T-helper 9 cell (primary cell): ENCODE results near the gene CBARP.

Experiments
- DNase-seq: peaks from one replicate; pipeline ENCODE4 v3.0.0-alpha.2; 2020

CBARP gene

GRCh38 chr19:1264801-1265614 lies 27.2 kb upstream of the CBARP start:
- no peak for DNase-seq

- DNase-seq = no peak
Observed at GRCh38 chr19:1263188-1263587, 25.4 kb upstream of the CBARP start.

GRCh38 chr19:1262623-1263123 lies 24.9 kb upstream of the CBARP start:
- no peak for DNase-seq

GRCh38 chr19:1261798-1262622 lies 24.2 kb upstream of the CBARP start:
- DNase-seq = peak; percentile 52

GRCh38 chr19:1261538-1261797 lies 23.7 kb upstream of the CBARP start:
- no peak for DNase-seq

GRCh38 chr19:1260749-1261537 lies 23.1 kb upstream of the CBARP start:
- DNase-seq = peak; percentile 94

- peak; percentile 50 for DNase-seq
Observed at GRCh38 chr19:1259876-1260748, 22.3 kb upstream of the CBARP start.

- DNase-seq = peak; percentile 54
Observed at GRCh38 chr19:1259206-1259875, 21.5 kb upstream of the CBARP start.

- DNase-seq = no peak
Observed at GRCh38 chr19:1258707-1259205, 21.0 kb upstream of the CBARP start.

GRCh38 chr19:1258163-1258492 lies 20.3 kb upstream of the CBARP start:
- no peak for DNase-seq

- no peak for DNase-seq
Observed at GRCh38 chr19:1257475-1258162, 19.8 kb upstream of the CBARP start.

- no peak for DNase-seq
Observed at GRCh38 chr19:1256646-1257474, 19.1 kb upstream of the CBARP start.

- no peak for DNase-seq
Observed at GRCh38 chr19:1255186-1256161, 17.7 kb upstream of the CBARP start.

GRCh38 chr19:1254530-1255185 lies 16.9 kb upstream of the CBARP start:
- no peak for DNase-seq

GRCh38 chr19:1254081-1254527 lies 16.3 kb upstream of the CBARP start:
- DNase-seq = no peak

- DNase-seq = no peak
Observed at GRCh38 chr19:1253514-1254080, 15.8 kb upstream of the CBARP start.

GRCh38 chr19:1252821-1253513 lies 15.2 kb upstream of the CBARP start:
- DNase-seq = peak; percentile 69
